SU-DHL-6 (cell line): ENCODE measurements around the gene DDX27.

Source experiments
- CTCF ChIP-seq: fragments of 200-600 bp; sonication (generic); IDR thresholded peaks from one replicate; pipeline ENCODE4 v1.5.1; 2017; ENCODE audit warnings: antibody characterized with exemption, mild to moderate bottlenecking, low read length, moderate library complexity; ENCODE audit not compliant: insufficient read depth, poor library complexity, severe bottlenecking
- EZH2phosphoT487 ChIP-seq: fragments of 200-600 bp; sonication (generic), shearing (Covaris generic); conservative IDR thresholded peaks from 2 replicates; pipeline ENCODE4 v1.6.1; 2018; ENCODE audit warnings: mild to moderate bottlenecking, antibody characterized with exemption, low read length, moderate library complexity, mixed read lengths

GRCh38 chr20:49288250-49288751, 69.1 kb downstream of the DDX27 start:
- no peak for TF ChIP-seq CTCF
- no peak for TF ChIP-seq EZH2phosphoT487
